Measurements from ENCODE around the gene NT5E.

The NT5E gene

GRCh38 chr6:85458782-85459181 lies 8.9 kb downstream of the NT5E start:
- DNase-seq (ENCODE audit: insufficient read length, low spot score) (no peak), FAIRE-seq (no peak)

- FAIRE-seq = no peak
- no peak for DNase-seq (ENCODE audit: insufficient read length, low spot score)
Measured at GRCh38 chr6:85459224-85459901, 9.5 kb downstream of the NT5E start.

GRCh38 chr6:85460154-85460920 lies 10.5 kb downstream of the NT5E start:
- FAIRE-seq = no peak
- DNase-seq (ENCODE audit: insufficient read length, low spot score) = no peak

GRCh38 chr6:85460921-85461797 lies 11.3 kb downstream of the NT5E start:
- FAIRE-seq = no peak
- no peak for DNase-seq (ENCODE audit: insufficient read length, low spot score)

GRCh38 chr6:85461798-85462170 lies 11.9 kb downstream of the NT5E start:
- no peak for DNase-seq (ENCODE audit: insufficient read length, low spot score)
- no peak for FAIRE-seq

GRCh38 chr6:85462673-85463072 lies 12.8 kb downstream of the NT5E start:
- no peak for FAIRE-seq

GRCh38 chr6:85463621-85464259 lies 13.9 kb downstream of the NT5E start:
- DNase-seq (ENCODE audit: insufficient read length, low spot score) (no peak), FAIRE-seq (no peak)

More at GRCh38 chr6:85462673-85463072, 12.8 kb downstream of the NT5E start:
- DNase-seq (ENCODE audit: insufficient read length, low spot score) = no peak

GRCh38 chr6:85464260-85464644 lies 14.4 kb downstream of the NT5E start:
- peak; percentile 59 for DNase-seq (ENCODE audit: insufficient read length, low spot score)
- FAIRE-seq = peak; percentile 84

GRCh38 chr6:85464722-85465150 lies 14.9 kb downstream of the NT5E start:
- FAIRE-seq (no peak), DNase-seq (ENCODE audit: insufficient read length, low spot score) (peak; percentile 61)

- DNase-seq (ENCODE audit: insufficient read length, low spot score) = no peak
Measured at GRCh38 chr6:85465762-85466161, 15.9 kb downstream of the NT5E start.

GRCh38 chr6:85468326-85468725 lies 18.4 kb downstream of the NT5E start:
- peak; percentile 69 for FAIRE-seq
- no peak for DNase-seq (ENCODE audit: insufficient read length, low spot score)

More at GRCh38 chr6:85465762-85466161, 15.9 kb downstream of the NT5E start:
- FAIRE-seq = no peak

GRCh38 chr6:85469276-85470022 lies 19.6 kb downstream of the NT5E start:
- no peak for FAIRE-seq
- DNase-seq (ENCODE audit: insufficient read length, low spot score) = no peak

- DNase-seq (ENCODE audit: insufficient read length, low spot score) (no peak), FAIRE-seq (no peak)
Measured at GRCh38 chr6:85470023-85470410, 20.1 kb downstream of the NT5E start.

- FAIRE-seq (peak; percentile 93), DNase-seq (ENCODE audit: insufficient read length, low spot score) (peak; percentile 67)
Measured at GRCh38 chr6:85472744-85473143, 22.9 kb downstream of the NT5E start.

GRCh38 chr6:85473748-85474147 lies 23.9 kb downstream of the NT5E start:
- FAIRE-seq = no peak
- DNase-seq (ENCODE audit: insufficient read length, low spot score) = no peak

- DNase-seq (ENCODE audit: insufficient read length, low spot score) (no peak), FAIRE-seq (peak; percentile 9)
Measured at GRCh38 chr6:85476532-85476931, 26.6 kb downstream of the NT5E start.

GRCh38 chr6:85479208-85479607 lies 29.3 kb downstream of the NT5E start:
- FAIRE-seq = no peak
- DNase-seq (ENCODE audit: insufficient read length, low spot score) = no peak

GRCh38 chr6:85482206-85482904 lies 32.5 kb downstream of the NT5E start:
- no peak for DNase-seq (ENCODE audit: insufficient read length, low spot score)
- no peak for FAIRE-seq

GRCh38 chr6:85482905-85483700 lies 33.2 kb downstream of the NT5E start:
- DNase-seq (ENCODE audit: insufficient read length, low spot score) (peak; percentile 60), FAIRE-seq (no peak)

All from HTR-8/SVneo (cell line).